HepG2 (cell line): ENCODE data around the gene MARCHF2. TPM values are rescaled to one million over a fixed set of nuclear protein-coding genes. Genes with fewer than 3 reads are reported as not detected.

ENCODE experiments used
- AGO2 ChIP-seq: fragments of 200-400 bp; formaldehyde crosslinking; optimal IDR thresholded peaks from 2 replicates; pipeline ENCODE3; 2017; ENCODE audit warnings: mild to moderate bottlenecking, low read depth, low read length, moderate library complexity
- BRD4 ChIP-seq: sonication (generic); formaldehyde crosslinking; IDR thresholded peaks from 2 replicates; pipeline ENCODE4 v1.4.0; 2020; ENCODE audit warnings: missing genetic modification reagents
- CBX5 ChIP-seq: sonication (generic); formaldehyde crosslinking; IDR thresholded peaks from 2 replicates; pipeline ENCODE4 v1.4.0; 2020; ENCODE audit warnings: missing genetic modification reagents, borderline replicate concordance
- CEBPG ChIP-seq: IDR thresholded peaks from 2 replicates; pipeline ENCODE4 v1.6.1; 2016
- FOXC1 ChIP-seq: sonication (generic); formaldehyde crosslinking; IDR thresholded peaks from 2 replicates; pipeline ENCODE4 v1.8.0; 2022; ENCODE audit warnings: mild to moderate bottlenecking, missing genetic modification reagents, borderline replicate concordance
- IRF9 ChIP-seq: sonication (generic); formaldehyde crosslinking; IDR thresholded peaks from 2 replicates; pipeline ENCODE4 v1.8.0; 2022; ENCODE audit warnings: missing genetic modification reagents, mild to moderate bottlenecking, borderline replicate concordance
- KMT2B ChIP-seq: IDR thresholded peaks from 2 replicates; pipeline ENCODE4 v1.6.1; 2016; ENCODE audit warnings: missing genetic modification reagents, missing compliant biosample characterization
- MAX ChIP-seq: IDR thresholded peaks from 2 replicates; pipeline ENCODE4 v1.6.1; 2012; ENCODE audit warnings: inconsistent platforms
- NKX3-1 ChIP-seq: sonication (generic); formaldehyde crosslinking; IDR thresholded peaks from 2 replicates; pipeline ENCODE4 v1.5.0; 2020; ENCODE audit warnings: missing genetic modification reagents
- NONO ChIP-seq, 2 experiments: fragments of 450-650 bp in 1 of 2; sonication (generic) in 1 of 2; formaldehyde crosslinking in 1 of 2; IDR thresholded peaks in 1 of 2; conservative IDR thresholded peaks in 1 of 2; 2 replicates each; pipeline versions ENCODE4 v1.6.1 to v1.8.0; 2017 to 2022; ENCODE audit warnings: mild to moderate bottlenecking in 1 of 2, missing genetic modification reagents in 1 of 2, moderate library complexity in 1 of 2
- PHF8 ChIP-seq: sonication (generic); formaldehyde crosslinking; IDR thresholded peaks from 2 replicates; pipeline ENCODE4 v1.5.0; 2020; ENCODE audit warnings: missing genetic modification reagents
- SMAD1 ChIP-seq: sonication (generic); formaldehyde crosslinking; IDR thresholded peaks from 2 replicates; pipeline ENCODE4 v1.4.0; 2020; ENCODE audit warnings: missing genetic modification reagents, low read depth, mild to moderate bottlenecking, borderline replicate concordance
- SNAPC4 ChIP-seq: sonication (generic); formaldehyde crosslinking; IDR thresholded peaks from 2 replicates; pipeline ENCODE4 v1.4.0; 2020; ENCODE audit warnings: mild to moderate bottlenecking, missing genetic modification reagents
- SOX13 ChIP-seq, 3 experiments: fragments of 450-650 bp in 1 of 3; sonication (generic) in 1 of 3; formaldehyde crosslinking in 1 of 3; IDR thresholded peaks in 2 of 3; conservative IDR thresholded peaks in 1 of 3; 2 replicates each; pipeline versions ENCODE4 v1.5.0 to v1.6.1; 2016 to 2020; ENCODE audit warnings: antibody characterized with exemption in 1 of 3, mild to moderate bottlenecking in 1 of 3, missing compliant biosample characterization in 1 of 3, missing genetic modification reagents in 1 of 3, moderate library complexity in 1 of 3
- TBP ChIP-seq: sonication (generic); formaldehyde crosslinking; IDR thresholded peaks from 2 replicates; pipeline ENCODE4 v1.5.0; 2020; ENCODE audit warnings: missing genetic modification reagents
- YEATS2 ChIP-seq: sonication (generic); formaldehyde crosslinking; IDR thresholded peaks from 2 replicates; pipeline ENCODE4 v1.4.0; 2020; ENCODE audit warnings: missing genetic modification reagents, borderline replicate concordance
- YEATS4 ChIP-seq: sonication (generic); formaldehyde crosslinking; IDR thresholded peaks from 2 replicates; pipeline ENCODE4 v1.4.0; 2020; ENCODE audit warnings: missing genetic modification reagents, borderline replicate concordance
- ZNF382 ChIP-seq: sonication (generic); formaldehyde crosslinking; IDR thresholded peaks from 2 replicates; pipeline ENCODE4 v1.5.0; 2020; ENCODE audit warnings: missing genetic modification reagents, mild to moderate bottlenecking, borderline replicate concordance
- ZNF570 ChIP-seq: sonication (generic); formaldehyde crosslinking; IDR thresholded peaks from 2 replicates; pipeline ENCODE4 v1.4.0; 2020; ENCODE audit warnings: mild to moderate bottlenecking, missing genetic modification reagents, borderline replicate concordance
- ZNF737 ChIP-seq: sonication (generic); formaldehyde crosslinking; IDR thresholded peaks from 2 replicates; pipeline ENCODE4 v1.5.0; 2020; ENCODE audit warnings: missing genetic modification reagents, mild to moderate bottlenecking, borderline replicate concordance
- ZSCAN20 ChIP-seq: sonication (generic); formaldehyde crosslinking; IDR thresholded peaks from 2 replicates; pipeline ENCODE4 v1.4.0; 2020; ENCODE audit warnings: missing genetic modification reagents, mild to moderate bottlenecking, borderline replicate concordance
- polyA plus RNA-seq, 8 experiments: library from polyadenylated mRNA; depleted of rRNA in 3 of 8; stranded (reverse) in 7 of 8; unstranded in 1 of 8; fragments of >200 nt; fragmentation: Illumina TruSeq in 4 of 8; extraction: Trizol in 4 of 8; gene quantifications; 2 replicates each; pipeline versions ENCODE4 v1.2.1 to v1.2.3, GENCODE V29; 2011 to 2016; ENCODE audit warnings: low read depth in 4 of 8, missing spikeins in 1 of 8, mixed read lengths in 1 of 8; ENCODE audit not compliant: insufficient read depth in 1 of 8
- total RNA-seq, 5 experiments: library from RNA; depleted of rRNA; stranded (reverse); fragments of >200 nt; fragmentation: Illumina TruSeq; extraction: Trizol; gene quantifications; 2 replicates each; pipeline ENCODE4 v1.2.3, GENCODE V29; 2016; ENCODE audit warnings: low read depth in 1 of 5

MARCHF2 gene
- total and polyA plus RNA-seq, 2 of the 13 experiments (the other 11 are each of a cell fraction or from before 2014, with no cell fraction given) = 12.7 to 13.0 TPM

GRCh38 chr19:8444677-8445487 is 31.8 kb downstream of the MARCHF2 start, which contains the start of gene HNRNPM (continued):
- TF ChIP-seq MAX (peak; percentile 89), ZNF382 (CRISPR knock-in tag) (no peak), YEATS2 (CRISPR knock-in tag) (peak; percentile 51; the same call in 1 of the 2 replicates), CEBPG (no peak), FOXC1 (CRISPR knock-in tag) (peak; percentile 88), BRD4 (CRISPR knock-in tag) (peak; percentile 90), SOX13 (IDR thresholded peaks at IDR 0.05) (no peak), SOX13 (CRISPR knock-in tag; conservative IDR thresholded peaks at IDR 0.05 in 1 of 2, IDR thresholded peaks at IDR 0.05 in 1 of 2) (no peak), CBX5 (CRISPR knock-in tag) (no peak), KMT2B (CRISPR knock-in tag) (peak; percentile 51; the same call in 1 of the 2 replicates), YEATS4 (CRISPR knock-in tag) (peak; percentile 83), SMAD1 (CRISPR knock-in tag) (0 out of 2 replicates have a peak, but pooled peaks have one; percentile 82), ZNF570 (CRISPR knock-in tag) (no peak), ZNF737 (CRISPR knock-in tag) (peak; percentile 80; the same call in 1 of the 2 replicates), TBP (0 out of 2 replicates have a peak, but pooled peaks have one; percentile 8), AGO2 (peak; percentile 96), ZSCAN20 (CRISPR knock-in tag) (0 out of 2 replicates have a peak, but pooled peaks have one; percentile 44), PHF8 (peak; percentile 91), SNAPC4 (CRISPR knock-in tag) (0 out of 2 replicates have a peak, but pooled peaks have one; percentile 29), IRF9 (CRISPR knock-in tag) (peak; percentile 78; the same call in 1 of the 2 replicates), NKX3-1 (peak; percentile 88), NONO (IDR thresholded peaks at IDR 0.05) (no peak), NONO (CRISPR knock-in tag; conservative IDR thresholded peaks at IDR 0.05) (peak; percentile 29)
